Measurements from ENCODE around the gene EIF5AL1.

- TF ChIP-seq EZH2 (IDR thresholded peaks at IDR 0.05; ENCODE audit: low read length, missing control alignments), result no peak
- no peak for TF ChIP-seq CTCF (conservative IDR thresholded peaks at IDR 0.05 in 1 of 2, IDR thresholded peaks at IDR 0.05 in 1 of 2; ENCODE audit: low read depth in 1 of 2, low read length in 2 of 2)
These were observed 47.0 kb upstream of the EIF5AL1 start for GRCh38 chr10:79465341-79465740.
